ENCODE data around the gene KIF1B.
"Not testable (repeated sequence)": the region's sequence is repeated elsewhere in the genome, so short reads cannot be mapped to it uniquely, and the experiment has no call there.

The KIF1B gene

GRCh38 chr1:10237157-10237539 lies 26.8 kb downstream of the KIF1B start:
- DNase-seq, result no peak

- DNase-seq, result no peak
Measured at GRCh38 chr1:10242135-10242534, 31.8 kb downstream of the KIF1B start.

- no peak for DNase-seq
Measured at GRCh38 chr1:10242811-10243210, 32.4 kb downstream of the KIF1B start.

- no peak for DNase-seq
Measured at GRCh38 chr1:10245674-10246073, 35.3 kb downstream of the KIF1B start.

- DNase-seq, result no peak
Measured at GRCh38 chr1:10249808-10250457, 39.6 kb downstream of the KIF1B start.

GRCh38 chr1:10250663-10251062 lies 40.3 kb downstream of the KIF1B start:
- no peak for DNase-seq

- not testable (repeated sequence) for DNase-seq
Measured at GRCh38 chr1:10251325-10252108, 41.1 kb downstream of the KIF1B start.

GRCh38 chr1:10252508-10252907 lies 42.1 kb downstream of the KIF1B start:
- DNase-seq, result no peak

GRCh38 chr1:10253149-10253548 lies 42.8 kb downstream of the KIF1B start:
- DNase-seq, result no peak

- no peak for DNase-seq
Measured at GRCh38 chr1:10253755-10254154, 43.4 kb downstream of the KIF1B start.

GRCh38 chr1:10257851-10258250 lies 47.5 kb downstream of the KIF1B start:
- no peak for DNase-seq

GRCh38 chr1:10259547-10259946 lies 49.2 kb downstream of the KIF1B start:
- DNase-seq, result not testable (repeated sequence)

- no peak for DNase-seq
Measured at GRCh38 chr1:10263450-10264082, 53.2 kb downstream of the KIF1B start.

GRCh38 chr1:10265027-10265426 lies 54.7 kb downstream of the KIF1B start:
- no peak for DNase-seq

- DNase-seq, result no peak
Measured at GRCh38 chr1:10265900-10266299, 55.5 kb downstream of the KIF1B start.

GRCh38 chr1:10267319-10267718 lies 56.9 kb downstream of the KIF1B start:
- DNase-seq, result no peak

- no peak for DNase-seq
Measured at GRCh38 chr1:10267921-10268320, 57.6 kb downstream of the KIF1B start.

- no peak for DNase-seq
Measured at GRCh38 chr1:10271090-10271489, 60.7 kb downstream of the KIF1B start.

GRCh38 chr1:10271869-10272268 lies 61.5 kb downstream of the KIF1B start:
- DNase-seq, result no peak

- DNase-seq, result no peak
Measured at GRCh38 chr1:10272274-10272673, 61.9 kb downstream of the KIF1B start.

GRCh38 chr1:10278880-10279279 lies 68.5 kb downstream of the KIF1B start:
- no peak for DNase-seq

- no peak for DNase-seq
Measured at GRCh38 chr1:10280439-10281350, 70.3 kb downstream of the KIF1B start.

Measured in activated CD4-positive, alpha-beta T cell treated with anti-CD3 and anti-CD28 coated beads for 1 hour (primary cell).